Ishikawa (cell line): ENCODE results near the gene PLXNA2.

Experiments used
- CEBPB ChIP-seq: IDR thresholded peaks from 2 replicates; pipeline ENCODE4 v1.6.1; 2012
- EP300 ChIP-seq: IDR thresholded peaks from 2 replicates; pipeline ENCODE4 v1.6.1; 2012; ENCODE audit warnings: borderline replicate concordance
- REST ChIP-seq: IDR thresholded peaks from 2 replicates; pipeline ENCODE4 v1.6.1; 2012; ENCODE audit warnings: low read depth, mild to moderate bottlenecking
- TEAD4 ChIP-seq: IDR thresholded peaks from 2 replicates; pipeline ENCODE4 v1.6.1; 2012
- ZBTB7A ChIP-seq: IDR thresholded peaks from 2 replicates; pipeline ENCODE4 v1.6.1; 2012; ENCODE audit warnings: low read depth
- TF ChIP-seq, protein P1 (sequence below): IDR thresholded peaks from 2 replicates; pipeline ENCODE4 v1.6.1; 2012

DNA sequence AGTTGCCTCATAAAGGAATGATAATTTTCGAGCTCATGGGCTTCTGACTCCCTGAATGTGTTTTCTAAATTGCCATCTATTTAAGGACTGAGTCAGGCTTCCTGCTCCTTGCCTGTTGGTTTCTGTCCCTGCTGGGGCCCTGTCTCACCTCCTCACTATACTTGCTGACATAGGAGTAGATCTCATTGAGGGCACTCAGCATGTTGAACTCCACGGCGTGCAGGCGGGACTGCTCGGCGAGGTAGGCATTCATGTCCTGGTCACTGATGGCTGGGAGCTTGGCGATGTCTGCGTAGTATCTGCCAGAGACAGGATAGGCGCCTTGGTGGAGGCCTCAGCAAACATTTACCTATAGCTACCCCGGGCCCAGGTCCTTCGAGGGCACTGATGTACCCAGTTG, 216.3 kb downstream of the PLXNA2 start:
- TF ChIP-seq TEAD4 (no peak), REST (no peak), ZBTB7A (no peak), CEBPB (no peak), EP300 (no peak)
- TF ChIP-seq, protein P1, sequence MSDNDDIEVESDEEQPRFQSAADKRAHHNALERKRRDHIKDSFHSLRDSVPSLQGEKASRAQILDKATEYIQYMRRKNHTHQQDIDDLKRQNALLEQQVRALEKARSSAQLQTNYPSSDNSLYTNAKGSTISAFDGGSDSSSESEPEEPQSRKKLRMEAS, result no peak
